Vagina (tissue), 2 donors: ENCODE results near the gene SOX18.

Source experiments
- POLR2A ChIP-seq, 2 donors: fragments of 450-650 bp; IDR thresholded peaks; one replicate each; pipeline ENCODE4 v1.6.1; 2017; ENCODE audit warnings: antibody characterized with exemption in 2 of 2, mild to moderate bottlenecking in 2 of 2, moderate library complexity in 2 of 2
- TF ChIP-seq, protein P1 (sequence below), 3 experiments: fragments of 450-650 bp in 2 of 3; fragments of 200-600 bp in 1 of 3; sonication (generic) in 1 of 3; IDR thresholded peaks; one replicate each; pipeline ENCODE4 v1.5.1; 2017 to 2019; ENCODE audit warnings: antibody characterized with exemption in 3 of 3, mild to moderate bottlenecking in 2 of 3, moderate library complexity in 2 of 3

DNA sequence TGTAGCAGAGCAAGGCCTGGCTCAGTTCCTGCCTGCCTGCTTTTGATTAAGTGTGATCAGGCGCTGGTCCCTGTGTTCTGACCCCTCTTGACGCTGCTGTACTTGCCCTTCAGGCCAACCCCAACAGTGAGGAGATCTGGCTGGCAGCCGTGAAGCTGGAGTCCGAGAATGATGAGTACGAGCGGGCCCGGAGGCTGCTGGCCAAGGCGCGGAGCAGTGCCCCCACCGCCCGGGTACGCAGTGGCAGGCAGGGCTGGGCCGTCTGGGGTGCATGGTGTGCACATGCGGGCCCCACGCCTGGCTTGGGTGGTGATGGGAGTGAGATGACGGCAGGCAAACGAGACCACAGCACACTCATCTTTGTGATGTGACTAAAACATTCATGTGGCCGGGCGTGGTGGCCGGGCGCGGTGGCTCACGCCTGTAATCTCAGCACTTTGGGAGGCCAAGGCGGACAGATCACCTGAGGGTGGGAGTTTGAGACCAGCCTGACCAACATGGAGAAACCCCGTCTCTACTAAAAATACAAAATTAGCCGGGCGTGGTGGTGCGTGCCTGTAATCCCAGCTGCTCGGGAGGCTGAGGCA, 23.5 kb downstream of the SOX18 start:
- TF ChIP-seq, protein P1, sequence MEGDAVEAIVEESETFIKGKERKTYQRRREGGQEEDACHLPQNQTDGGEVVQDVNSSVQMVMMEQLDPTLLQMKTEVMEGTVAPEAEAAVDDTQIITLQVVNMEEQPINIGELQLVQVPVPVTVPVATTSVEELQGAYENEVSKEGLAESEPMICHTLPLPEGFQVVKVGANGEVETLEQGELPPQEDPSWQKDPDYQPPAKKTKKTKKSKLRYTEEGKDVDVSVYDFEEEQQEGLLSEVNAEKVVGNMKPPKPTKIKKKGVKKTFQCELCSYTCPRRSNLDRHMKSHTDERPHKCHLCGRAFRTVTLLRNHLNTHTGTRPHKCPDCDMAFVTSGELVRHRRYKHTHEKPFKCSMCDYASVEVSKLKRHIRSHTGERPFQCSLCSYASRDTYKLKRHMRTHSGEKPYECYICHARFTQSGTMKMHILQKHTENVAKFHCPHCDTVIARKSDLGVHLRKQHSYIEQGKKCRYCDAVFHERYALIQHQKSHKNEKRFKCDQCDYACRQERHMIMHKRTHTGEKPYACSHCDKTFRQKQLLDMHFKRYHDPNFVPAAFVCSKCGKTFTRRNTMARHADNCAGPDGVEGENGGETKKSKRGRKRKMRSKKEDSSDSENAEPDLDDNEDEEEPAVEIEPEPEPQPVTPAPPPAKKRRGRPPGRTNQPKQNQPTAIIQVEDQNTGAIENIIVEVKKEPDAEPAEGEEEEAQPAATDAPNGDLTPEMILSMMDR (IDR thresholded peaks at IDR 0.05): no peak
- no peak for TF ChIP-seq POLR2A (IDR thresholded peaks at IDR 0.05)
